GM18498 (cell line): ENCODE measurements around the gene COPS6.

Source experiments
- ATAC-seq: cut with Tn5 transposase; IDR thresholded peaks from one replicate; pipeline ENCODE4 v1.9.1; 2021; ENCODE audit warnings: mild to moderate bottlenecking, moderate library complexity; ENCODE audit not compliant: unreplicated experiment

COPS6 gene

DNA sequence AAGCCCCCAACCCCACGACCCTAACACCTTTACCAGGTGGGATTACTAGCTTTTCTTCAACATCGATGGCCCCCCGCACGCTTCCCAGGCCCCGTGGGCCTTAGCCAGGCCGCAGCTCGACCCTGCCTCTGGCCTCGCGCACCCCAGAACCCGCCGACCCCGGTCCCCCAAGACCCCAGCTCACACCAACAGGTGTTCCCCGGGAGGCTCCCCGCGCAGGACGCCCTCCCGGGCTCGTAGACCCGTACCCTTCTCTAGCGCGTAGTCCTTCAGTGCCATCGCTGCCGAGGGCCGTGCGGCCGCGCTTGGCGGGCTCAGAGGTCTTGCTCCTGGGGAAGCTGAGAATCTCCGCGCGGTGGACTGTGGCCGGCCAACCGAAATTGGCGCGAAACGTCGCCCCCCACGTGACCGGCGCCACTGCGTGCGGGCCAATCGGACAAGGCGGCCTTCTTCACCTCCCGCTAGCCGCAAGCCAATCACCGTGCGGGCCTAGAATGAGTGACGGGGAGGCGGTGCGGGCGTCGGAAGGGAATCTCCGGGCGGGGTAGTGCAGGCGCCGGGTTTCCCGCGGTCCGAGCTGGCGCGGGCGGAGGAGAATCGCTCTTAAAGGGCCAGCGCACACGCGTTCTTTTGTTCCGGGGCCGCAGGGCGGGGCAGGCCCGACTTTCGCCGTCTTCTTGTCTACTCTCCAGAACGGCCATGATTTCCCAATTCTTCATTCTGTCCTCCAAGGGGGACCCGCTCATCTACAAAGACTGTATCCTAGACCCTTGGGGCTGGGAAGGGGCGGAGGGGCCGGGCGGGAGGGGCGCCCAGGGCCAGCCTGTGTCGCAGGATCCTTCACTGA is 12.5 kb downstream of the COPS6 start, which contains the start of the genes AP4M1 and MCM7:
TSS of gene AP4M1 (plus strand) at position 628 of the 847 bp plus-strand sequence. CDS start at position 700, 72 bp downstream.
TSS of gene MCM7 (minus strand) at position 382 of the 847 bp plus-strand sequence. CDS start at position 279, 103 bp downstream.
- peak; percentile 85 for ATAC-seq

DNA sequence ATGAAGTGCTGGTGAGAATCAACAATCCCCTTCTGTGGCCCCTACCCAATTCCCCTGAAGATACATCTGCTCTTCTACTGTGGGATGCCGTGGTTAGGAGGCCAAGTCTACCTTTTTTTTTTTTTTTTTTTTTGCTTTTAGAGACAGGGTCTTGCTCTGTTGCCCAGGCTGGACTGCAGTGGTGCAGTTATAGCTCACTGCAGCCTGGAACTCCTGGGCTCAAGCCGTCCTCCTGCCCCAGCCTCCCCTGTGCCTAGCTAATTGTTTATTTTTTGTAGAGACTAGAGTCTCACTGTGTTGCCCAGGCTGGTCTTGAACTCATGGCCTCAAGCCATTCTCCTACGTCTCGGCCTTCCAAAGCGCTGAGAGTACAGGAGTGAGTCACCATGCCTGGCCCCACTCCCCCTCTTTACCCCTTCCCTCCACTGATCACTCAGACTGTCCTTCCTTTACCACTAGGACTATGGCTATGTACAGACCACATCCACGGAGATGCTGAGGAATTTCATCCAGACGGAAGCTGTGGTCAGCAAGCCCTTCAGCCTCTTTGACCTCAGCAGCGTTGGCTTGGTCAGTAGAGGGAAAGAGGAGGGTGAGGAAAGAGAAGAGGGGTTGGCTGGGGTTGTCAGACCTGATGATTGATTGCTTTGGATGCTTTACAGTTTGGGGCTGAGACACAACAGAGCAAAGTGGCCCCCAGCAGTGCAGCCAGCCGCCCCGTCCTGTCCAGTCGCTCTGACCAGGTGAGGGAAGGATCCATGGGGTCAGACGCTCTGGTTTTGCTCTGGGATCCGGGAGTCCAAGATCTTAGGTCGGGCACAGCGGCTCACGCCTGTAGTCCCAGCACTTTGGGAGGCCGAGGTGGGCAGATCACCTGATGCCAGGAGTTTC is 14.4 kb downstream of the COPS6 start:
- no peak for ATAC-seq

DNA sequence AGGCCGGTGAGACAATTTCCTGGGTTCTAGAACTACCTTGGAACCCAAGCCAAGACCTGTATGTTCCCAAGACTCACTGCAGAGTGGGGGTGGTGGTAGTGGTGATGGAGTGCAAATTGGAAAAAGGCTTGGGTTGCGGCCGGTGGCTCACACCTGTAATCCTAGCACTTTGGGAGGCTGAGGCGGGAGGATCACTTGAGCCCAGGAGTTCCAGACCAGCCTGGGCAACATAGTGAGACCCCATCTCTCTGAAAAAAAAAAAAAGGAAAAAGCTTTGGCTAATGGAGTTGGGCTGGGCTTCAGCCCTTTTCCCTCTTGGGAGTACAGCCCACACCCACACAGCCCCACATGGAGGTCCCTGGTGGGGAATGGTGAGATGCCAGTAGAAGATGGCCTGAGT is 16.8 kb downstream of the COPS6 start:
- no peak for ATAC-seq

DNA sequence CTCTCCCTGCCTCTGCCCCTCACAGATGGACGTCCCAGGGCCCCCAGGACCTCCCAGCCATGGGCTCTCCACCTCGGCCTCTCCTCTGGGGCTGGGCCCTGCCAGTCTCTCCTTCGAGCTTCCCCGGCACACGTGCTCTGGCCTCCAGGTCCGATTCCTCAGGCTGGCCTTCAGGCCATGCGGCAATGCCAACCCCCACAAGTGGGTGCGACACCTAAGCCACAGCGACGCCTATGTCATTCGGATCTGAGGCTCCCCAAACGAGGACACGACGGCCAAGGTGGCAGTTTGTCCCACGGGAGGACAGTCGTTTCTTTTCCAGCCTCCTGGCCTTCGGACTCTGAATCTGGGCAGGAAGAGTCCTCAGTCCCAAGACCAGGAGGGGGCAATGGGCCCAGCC is 17.9 kb downstream of the COPS6 start:
- ATAC-seq: no peak

DNA sequence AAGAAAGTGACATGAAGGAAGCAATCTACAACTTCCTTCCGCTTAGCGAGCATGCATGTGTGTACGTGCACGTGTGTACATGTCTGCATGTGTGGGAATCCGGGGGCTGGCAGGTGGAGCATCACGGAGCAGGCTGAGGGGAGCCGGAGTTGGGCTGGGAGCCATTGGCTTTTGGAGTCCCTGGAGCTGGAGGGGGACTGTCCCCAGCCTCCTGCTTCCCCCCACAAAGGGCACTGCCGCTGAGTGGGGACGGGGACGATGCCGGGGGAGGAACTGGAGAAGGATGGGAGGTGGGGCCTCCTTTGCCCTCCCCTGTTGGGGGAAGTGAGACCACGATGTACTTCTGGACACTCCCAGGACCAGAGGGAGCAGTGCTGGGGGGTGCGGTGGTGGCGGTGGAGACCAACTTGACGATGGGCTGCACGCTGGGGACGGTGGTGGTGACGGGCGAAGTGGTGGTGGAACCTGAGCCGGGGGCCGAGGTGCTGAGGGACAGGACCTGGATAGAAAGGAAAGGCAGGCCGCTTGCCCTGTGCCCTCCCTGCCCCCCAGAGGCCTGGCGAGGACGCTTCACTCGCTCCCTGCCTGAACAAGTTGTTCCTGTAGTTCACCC is 18.5 kb downstream of the COPS6 start:
- ATAC-seq: no peak

DNA sequence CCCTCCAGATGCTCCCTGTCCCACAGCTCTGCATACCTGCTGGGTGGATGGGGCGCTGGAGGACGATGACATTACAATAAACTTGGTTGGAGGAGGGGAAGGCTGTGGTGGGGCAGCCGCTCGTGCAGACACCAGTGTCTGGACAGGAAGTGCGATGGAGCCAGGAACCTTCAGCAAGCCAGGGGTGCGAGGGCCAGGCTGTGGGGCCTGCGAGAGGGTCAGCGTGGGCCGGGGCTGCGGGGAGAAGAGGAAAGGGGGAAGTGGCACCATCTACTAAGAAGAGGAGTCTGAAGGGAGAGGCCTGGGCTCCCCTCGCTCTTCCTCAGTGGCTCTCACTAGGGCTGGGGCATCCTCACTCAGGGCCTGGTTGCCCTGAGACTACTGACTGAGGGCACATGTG is 19.1 kb downstream of the COPS6 start:
- no peak for ATAC-seq

DNA sequence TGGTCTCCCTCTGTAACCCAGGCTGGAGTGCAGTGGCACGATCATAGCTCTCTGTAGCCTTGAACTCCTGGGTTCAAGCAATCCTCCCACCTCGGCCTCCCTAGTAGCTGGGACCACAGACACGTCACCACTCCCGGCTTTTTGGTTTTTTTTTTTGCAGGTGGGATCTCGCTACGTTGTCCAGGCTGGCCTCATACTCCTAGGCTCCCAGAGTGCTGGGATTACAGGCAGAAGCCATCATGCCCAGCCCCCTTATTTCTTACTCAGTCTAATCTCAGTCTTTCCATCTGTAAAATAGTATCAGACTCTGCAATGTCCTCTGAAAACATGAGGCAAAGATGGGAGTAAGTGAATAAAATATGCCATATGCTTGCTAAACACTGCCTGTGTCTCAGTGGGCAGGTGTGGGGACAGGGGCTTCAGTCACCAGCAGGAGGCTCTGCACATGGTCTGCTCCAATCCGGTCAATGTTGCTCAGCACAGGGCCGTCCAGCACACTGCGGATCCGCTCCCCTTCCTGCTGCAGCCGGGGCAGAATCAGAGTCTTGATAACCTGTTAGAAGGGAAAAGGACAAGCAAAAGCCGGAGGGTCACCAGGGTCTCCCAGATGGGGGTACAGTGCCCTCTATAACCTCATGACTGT is 20.9 kb downstream of the COPS6 start:
- no peak for ATAC-seq

DNA sequence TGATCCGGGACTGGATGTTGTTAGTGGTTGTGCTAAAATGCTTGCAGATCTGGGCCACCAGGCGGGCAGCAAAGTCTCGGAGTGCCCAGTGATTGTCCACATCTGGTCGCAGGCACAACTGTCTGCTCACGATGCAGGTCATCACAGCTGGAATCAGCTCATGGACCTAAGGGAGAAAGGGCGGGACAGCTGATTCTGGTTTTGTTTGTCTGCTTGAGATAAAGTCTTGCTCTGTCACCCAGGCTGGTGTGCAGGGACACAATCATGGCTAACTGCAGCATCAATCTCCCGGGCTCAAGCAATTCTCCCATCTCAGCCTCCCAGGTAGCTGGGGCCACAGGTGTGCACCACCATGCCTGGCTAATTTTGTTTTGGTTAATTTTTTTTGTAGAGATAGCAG is 22.4 kb downstream of the COPS6 start:
- no peak for ATAC-seq

DNA sequence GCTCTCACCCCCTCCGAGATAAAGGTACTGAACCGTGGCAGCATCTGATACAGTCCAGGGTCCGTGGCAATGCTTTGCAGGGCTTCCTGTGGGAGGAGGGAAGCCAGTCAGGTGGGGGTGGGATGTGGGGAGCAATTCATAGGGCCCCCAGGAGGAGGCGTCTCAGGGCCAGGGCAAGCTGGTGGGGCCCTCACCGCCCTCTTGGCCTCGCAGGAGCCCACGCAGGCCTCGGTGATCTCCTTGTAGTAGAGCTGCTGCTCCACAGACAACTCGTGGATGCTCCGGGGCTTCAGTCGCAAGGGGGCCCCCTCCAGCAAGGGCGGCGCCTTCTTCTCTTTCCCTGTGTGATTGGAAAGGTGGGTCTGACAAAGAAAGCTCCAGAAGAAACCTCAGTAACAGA is 23.1 kb downstream of the COPS6 start:
- no peak for ATAC-seq

DNA sequence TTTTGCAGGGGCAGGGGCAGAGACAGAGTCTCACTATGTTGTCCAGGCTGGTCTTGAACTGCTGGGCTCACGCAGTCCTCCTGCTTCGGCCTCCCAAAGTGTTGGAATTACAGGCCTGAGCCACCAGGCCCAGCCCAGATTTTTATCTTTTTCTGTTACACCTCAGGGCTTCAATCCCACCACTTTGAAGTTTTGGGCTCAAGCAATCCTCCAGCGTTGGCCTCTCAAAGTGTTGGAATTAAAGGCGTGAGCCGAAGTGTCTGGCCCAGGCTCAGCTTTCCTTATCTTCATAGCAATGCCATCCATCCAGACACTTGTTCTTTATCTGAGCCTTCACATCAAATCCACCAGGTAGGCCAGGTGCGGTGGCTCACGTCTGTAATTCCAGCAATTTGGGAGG is 26.3 kb downstream of the COPS6 start:
- ATAC-seq: no peak

DNA sequence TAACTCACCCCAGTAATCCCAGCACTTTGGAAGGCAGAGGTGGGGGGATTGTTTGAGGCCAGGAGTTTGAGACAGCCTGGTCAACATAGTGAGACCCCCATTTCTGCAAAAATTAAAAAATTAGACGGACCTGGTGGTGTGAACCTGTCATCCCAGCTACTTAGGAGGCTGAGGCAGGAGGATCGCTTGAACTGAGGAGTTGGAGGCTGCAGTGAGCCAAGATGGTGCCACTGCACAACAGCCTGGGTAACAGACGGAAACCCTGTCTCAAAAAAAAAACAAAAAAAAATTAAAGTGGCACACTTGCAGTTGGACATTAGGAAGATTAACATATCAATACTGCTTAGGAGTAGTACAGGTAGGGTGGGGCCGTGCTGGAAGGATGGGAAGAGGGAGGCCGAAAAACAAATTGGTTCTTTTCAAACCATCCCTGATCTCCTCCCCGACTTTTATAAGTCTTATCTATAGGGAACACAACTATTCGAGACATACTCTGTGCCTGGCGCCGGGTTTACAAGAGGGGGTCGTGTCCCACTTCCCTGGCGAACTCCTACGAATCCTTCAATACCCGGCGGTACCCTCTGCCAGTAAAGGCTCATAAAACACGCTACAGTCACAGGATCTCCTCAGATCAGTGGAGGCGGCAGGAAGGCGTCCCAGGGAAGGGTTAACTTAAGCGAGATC is 29.8 kb downstream of the COPS6 start:
- no peak for ATAC-seq

DNA sequence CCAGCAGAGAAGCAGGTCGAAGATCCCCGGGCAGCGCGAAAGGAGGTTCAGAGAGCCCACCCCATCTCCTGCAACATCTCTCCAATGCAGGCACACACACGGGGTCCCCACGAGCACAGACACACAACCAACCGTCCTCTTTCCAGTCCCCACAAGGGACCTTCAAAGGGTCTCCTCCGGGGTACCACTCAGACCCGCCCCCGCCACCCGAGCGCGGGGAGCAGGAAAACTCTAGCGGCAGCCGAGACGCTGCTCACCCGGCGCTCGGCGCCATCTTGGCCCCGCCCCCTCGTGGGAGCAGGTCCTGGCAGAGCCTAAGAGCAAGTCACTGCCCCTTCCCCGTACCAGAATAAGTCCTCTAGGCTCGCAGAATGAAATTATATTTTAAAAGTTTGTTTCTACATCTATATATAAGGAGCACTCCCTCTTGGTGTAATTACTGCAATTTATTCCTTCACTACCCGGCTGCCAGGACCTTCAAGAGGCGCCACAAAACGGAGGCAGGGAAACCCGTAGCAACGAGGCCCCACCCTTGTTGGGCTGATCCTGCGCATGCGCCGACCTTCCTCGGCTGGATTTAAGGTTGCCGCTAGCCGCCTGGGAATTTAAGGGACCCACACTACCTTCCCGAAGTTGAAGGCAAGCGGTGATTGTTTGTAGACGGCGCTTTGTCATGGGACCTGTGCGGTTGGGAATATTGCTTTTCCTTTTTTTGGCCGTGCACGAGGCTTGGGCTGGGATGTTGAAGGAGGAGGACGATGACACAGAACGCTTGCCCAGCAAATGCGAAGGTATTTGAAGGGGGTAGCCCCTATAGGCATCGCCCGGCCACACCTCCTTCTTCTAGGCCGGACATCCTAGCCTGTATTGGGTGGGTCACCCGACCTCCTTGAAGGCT is 30.6 kb downstream of the COPS6 start, which contains the start of the genes CNPY4 and TAF6:
TSS of gene CNPY4 (plus strand) at position 563 of the 898 bp plus-strand sequence. CDS start at position 674, 111 bp downstream.
TSS of gene TAF6 (minus strand) at position 287 of the 898 bp plus-strand sequence. CDS start 5,149 bp downstream, outside the sequence.
- peak; percentile 72 for ATAC-seq

DNA sequence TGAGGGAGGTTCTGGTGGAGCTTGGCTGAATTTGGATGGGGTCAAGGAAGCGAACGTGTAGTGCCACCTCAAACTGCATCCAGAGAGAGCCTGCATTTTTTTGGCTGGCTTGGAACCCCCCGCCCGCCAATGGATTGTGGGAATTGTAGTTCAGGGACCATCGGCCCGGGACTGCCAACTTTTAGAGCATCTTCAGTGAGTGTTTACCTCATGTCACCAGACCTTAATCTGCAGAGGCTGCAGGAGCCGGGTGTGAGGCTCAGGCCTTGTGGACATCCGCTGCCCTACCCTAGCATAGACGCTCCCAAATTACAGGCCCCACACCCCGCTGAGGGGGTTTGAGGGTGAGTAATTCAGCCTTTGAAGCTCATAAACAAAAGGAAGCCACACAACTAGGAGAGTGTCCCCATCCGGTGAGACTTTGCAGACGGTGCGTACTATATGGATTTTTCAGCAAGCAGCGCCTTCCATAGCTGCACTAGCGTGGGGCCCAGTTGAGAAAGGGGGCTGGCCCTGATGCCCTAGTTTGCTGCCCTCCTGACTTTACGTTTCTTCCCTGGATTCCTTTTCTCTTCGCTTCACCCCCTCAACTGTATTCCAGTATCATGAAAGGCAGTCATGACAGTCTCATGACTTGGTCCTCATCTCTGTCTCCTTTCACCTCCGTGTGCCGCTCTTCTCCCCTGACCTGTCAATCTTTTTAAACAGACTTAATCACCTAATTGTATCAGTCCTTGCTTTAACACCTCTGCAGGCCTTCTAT is 31.4 kb downstream of the COPS6 start:
- peak; percentile 27 for ATAC-seq

DNA sequence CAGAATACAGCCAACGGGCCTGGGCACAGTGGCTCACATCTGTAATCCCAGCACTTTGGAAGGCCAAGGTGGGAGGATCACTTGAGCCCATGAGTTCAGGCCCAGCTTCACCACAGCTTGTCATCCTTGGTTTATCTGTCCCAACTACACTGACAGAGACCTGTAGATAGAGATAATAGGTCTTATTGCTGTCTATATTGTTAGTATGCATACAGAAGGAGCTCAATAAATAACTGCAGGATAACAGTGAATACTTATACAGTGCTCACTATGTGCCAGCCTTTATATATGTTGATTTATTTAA is 31.9 kb downstream of the COPS6 start:
- no peak for ATAC-seq

DNA sequence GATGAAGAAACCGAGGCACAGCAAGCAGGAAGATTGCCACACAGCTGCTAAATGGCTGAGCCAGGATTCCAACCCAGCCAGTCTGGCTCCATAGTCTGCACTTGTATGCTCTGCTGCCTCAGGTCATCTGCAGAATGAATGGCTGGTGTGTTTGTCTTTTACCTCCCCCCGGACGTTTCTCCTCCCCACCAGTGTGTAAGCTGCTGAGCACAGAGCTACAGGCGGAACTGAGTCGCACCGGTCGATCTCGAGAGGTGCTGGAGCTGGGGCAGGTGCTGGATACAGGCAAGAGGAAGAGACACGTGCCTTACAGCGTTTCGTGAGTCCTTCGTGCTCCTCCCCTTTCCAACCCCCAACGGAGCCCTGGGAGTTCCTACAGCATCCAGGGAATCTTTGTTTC is 33.3 kb downstream of the COPS6 start:
- no peak for ATAC-seq

DNA sequence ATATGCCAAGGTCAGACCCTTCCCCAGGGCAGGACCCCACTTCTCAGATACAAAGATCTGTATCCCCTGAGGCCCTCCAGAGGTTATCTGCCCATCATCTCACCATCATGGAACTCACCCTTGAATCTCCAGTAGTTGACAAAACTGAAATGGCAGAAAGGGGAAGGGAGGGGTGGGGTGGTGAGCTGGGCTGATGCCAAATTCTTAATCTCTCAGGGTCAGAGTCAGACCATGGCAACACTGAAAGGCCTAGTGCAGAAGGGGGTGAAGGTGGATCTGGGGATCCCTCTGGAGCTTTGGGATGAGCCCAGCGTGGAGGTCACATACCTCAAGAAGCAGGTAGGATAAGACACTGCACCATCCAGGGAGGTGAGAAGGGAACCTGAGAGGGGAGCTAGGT is 33.8 kb downstream of the COPS6 start:
- ATAC-seq: no peak

DNA sequence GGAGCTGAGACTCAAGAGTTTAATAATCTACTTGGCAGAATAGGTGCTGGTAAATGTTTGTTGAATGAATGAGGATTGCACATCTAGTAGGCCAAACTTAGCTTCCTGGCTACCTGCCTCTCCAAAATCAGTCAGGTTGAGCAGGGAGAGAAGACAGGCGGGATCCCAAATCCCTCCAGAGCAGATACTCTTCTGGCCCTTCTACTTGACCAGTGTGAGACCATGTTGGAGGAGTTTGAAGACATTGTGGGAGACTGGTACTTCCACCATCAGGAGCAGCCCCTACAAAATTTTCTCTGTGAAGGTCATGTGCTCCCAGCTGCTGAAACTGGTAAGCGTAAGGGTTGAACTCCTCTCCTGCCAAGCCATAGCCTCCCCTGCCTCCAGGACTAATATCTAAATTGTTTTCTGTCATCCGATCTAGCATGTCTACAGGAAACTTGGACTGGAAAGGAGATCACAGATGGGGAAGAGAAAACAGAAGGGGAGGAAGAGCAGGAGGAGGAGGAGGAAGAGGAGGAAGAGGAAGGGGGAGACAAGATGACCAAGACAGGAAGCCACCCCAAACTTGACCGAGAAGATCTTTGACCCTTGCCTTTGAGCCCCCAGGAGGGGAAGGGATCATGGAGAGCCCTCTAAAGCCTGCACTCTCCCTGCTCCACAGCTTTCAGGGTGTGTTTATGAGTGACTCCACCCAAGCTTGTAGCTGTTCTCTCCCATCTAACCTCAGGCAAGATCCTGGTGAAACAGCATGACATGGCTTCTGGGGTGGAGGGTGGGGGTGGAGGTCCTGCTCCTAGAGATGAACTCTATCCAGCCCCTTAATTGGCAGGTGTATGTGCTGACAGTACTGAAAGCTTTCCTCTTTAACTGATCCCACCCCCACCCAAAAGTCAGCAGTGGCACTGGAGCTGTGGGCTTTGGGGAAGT is 35.8 kb downstream of the COPS6 start:
- ATAC-seq: no peak
